Trophoblast cell (in vitro differentiated cells and primary cell): Measurements from ENCODE around the gene TRAPPC12.
A peak's percentile ranks its signal among the peaks of the same experiment; 100 is the strongest.

Experiments
- DNase-seq, 2 donors: peaks; one replicate each; pipeline ENCODE4 v3.0.0-alpha.2; 2016
- H2AFZ ChIP-seq: 2 replicates; pipeline ENCODE4 v1.6.1; 2013; ENCODE audit warnings: low read length, moderate library complexity, mild to moderate bottlenecking; ENCODE audit not compliant: insufficient read depth, poor library complexity
- H2AK5ac ChIP-seq: 2 replicates; pipeline ENCODE4 v1.6.1; 2013; ENCODE audit warnings: mild to moderate bottlenecking, low read length
- H2BK120ac ChIP-seq: 2 replicates; pipeline ENCODE4 v1.6.1; 2013; ENCODE audit warnings: low read length, mild to moderate bottlenecking, moderate library complexity; ENCODE audit not compliant: insufficient read depth, poor library complexity
- H2BK12ac ChIP-seq: 2 replicates; pipeline ENCODE4 v1.6.1; 2013; ENCODE audit warnings: mild to moderate bottlenecking, low read length, moderate library complexity
- H2BK5ac ChIP-seq: 2 replicates; pipeline ENCODE4 v1.6.1; 2013; ENCODE audit warnings: low read length, low read depth, moderate library complexity, mild to moderate bottlenecking; ENCODE audit not compliant: poor library complexity
- H3K14ac ChIP-seq: 2 replicates; pipeline ENCODE4 v1.6.1; 2013; ENCODE audit warnings: mild to moderate bottlenecking, low read length
- H3K18ac ChIP-seq: 2 replicates; pipeline ENCODE4 v1.6.1; 2013; ENCODE audit warnings: mild to moderate bottlenecking, low read length
- H3K23ac ChIP-seq: 2 replicates; pipeline ENCODE4 v1.6.1; 2013; ENCODE audit warnings: low read length
- H3K27ac ChIP-seq: 2 replicates; pipeline ENCODE4 v1.5.1; 2013; ENCODE audit warnings: low read depth, mild to moderate bottlenecking, inconsistent platforms, low read length, moderate library complexity
- H3K27me3 ChIP-seq: 2 replicates; pipeline ENCODE4 v1.6.1; 2013; ENCODE audit warnings: inconsistent platforms, mild to moderate bottlenecking, low read length, moderate library complexity; ENCODE audit not compliant: insufficient read depth
- H3K36me3 ChIP-seq, 2 experiments: 1 replicate in 1 of 2; 2 replicates in 1 of 2; pipeline ENCODE4 v1.6.1; 2013; ENCODE audit warnings: low read length in 2 of 2, mild to moderate bottlenecking in 2 of 2, moderate library complexity in 1 of 2; ENCODE audit not compliant: insufficient read depth in 2 of 2, control insufficient read depth in 1 of 2
- H3K4ac ChIP-seq: 2 replicates; pipeline ENCODE4 v1.6.1; 2013; ENCODE audit warnings: low read depth, mild to moderate bottlenecking, low read length, moderate library complexity
- H3K4me1 ChIP-seq, 2 experiments: 1 replicate in 1 of 2; 2 replicates in 1 of 2; pipeline ENCODE4 v1.6.1; 2013; ENCODE audit warnings: low read length in 2 of 2, mild to moderate bottlenecking in 2 of 2, moderate library complexity in 1 of 2; ENCODE audit not compliant: insufficient read depth in 2 of 2, control insufficient read depth in 1 of 2
- H3K4me2 ChIP-seq: 2 replicates; pipeline ENCODE4 v1.6.1; 2013; ENCODE audit warnings: inconsistent platforms, mild to moderate bottlenecking, low read length, moderate library complexity
- H3K4me3 ChIP-seq: 2 replicates; pipeline ENCODE4 v1.5.1; 2013; ENCODE audit warnings: mild to moderate bottlenecking, low read depth, low read length, inconsistent platforms
- H3K79me1 ChIP-seq: one replicate; pipeline ENCODE4 v1.6.1; 2013; ENCODE audit warnings: low read length
- H3K79me2 ChIP-seq: 2 replicates; pipeline ENCODE4 v1.6.1; 2013; ENCODE audit warnings: low read length, mild to moderate bottlenecking; ENCODE audit not compliant: control insufficient read depth, insufficient read depth, poor library complexity
- H3K9ac ChIP-seq: 2 replicates; pipeline ENCODE4 v1.6.1; 2013; ENCODE audit warnings: mild to moderate bottlenecking, low read length
- H3K9me3 ChIP-seq: 2 replicates; pipeline ENCODE4 v1.6.1; 2013; ENCODE audit warnings: low read depth, mild to moderate bottlenecking, control low read depth, inconsistent platforms, low read length; ENCODE audit not compliant: insufficient read depth
- H4K12ac ChIP-seq: 2 replicates; pipeline ENCODE4 v1.6.1; 2013; ENCODE audit warnings: low read depth, mild to moderate bottlenecking, low read length, moderate library complexity
- H4K8ac ChIP-seq: 2 replicates; pipeline ENCODE4 v1.6.1; 2013; ENCODE audit warnings: low read depth, mild to moderate bottlenecking, low read length, moderate library complexity
- H4K91ac ChIP-seq: one replicate; pipeline ENCODE4 v1.6.1; 2013; ENCODE audit warnings: low read depth, mild to moderate bottlenecking, low read length, moderate library complexity
- WGBS: extraction: QIAGEN DNeasy Blood & Tissue Kit; methylation state at CpG from one replicate; pipeline ENCODE4 v1.1.7; 2013; ENCODE audit warnings: missing lambda C conversion rate; ENCODE audit not compliant: insufficient read length, insufficient coverage; ENCODE audit errors: extremely low coverage; 5-methylcytosine and 5-hydroxymethylcytosine counted together

The TRAPPC12 gene

DNA sequence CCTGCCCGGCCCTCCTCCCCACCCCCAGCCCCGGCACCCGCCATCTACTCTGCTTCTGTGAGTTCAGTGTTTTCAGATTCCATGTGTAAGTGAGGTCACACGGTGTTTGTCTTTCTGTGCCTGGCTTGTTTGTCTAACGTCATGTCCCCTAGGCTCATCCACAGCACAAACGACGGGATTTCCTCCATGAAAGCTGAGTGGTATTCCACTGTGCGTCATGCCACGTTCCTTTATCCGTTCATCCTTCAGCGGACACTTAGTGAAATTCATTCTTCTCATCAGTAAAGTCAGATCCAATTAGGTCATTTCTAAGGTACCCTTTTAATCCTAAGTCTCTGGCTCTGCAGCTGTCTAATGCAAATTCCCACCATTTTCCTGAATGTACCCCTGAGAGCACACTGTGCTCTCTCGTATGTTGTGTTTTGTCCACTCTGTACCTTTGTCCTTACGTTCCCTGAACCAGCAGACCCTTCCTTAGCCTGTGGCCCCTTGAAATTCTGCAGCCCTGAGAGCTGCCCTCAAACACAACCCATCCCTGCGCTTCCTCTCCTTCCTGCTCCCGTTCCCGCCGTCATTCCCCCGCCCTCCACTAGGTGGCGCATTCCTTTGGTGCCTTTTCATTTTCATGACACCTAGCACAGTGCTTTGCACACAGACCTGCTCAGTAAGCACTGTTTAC lies 44.1 kb downstream of the TRAPPC12 start:
- Histone ChIP-seq H3K27ac (no peak overlapping the region), H2AFZ (no peak overlapping the region), H3K4ac (no peak overlapping the region), H2BK5ac (no peak overlapping the region), H4K91ac (no peak overlapping the region), H3K18ac (no peak overlapping the region), H3K36me3 (peaks cover 26 to 40% of the 10 kb centered on the region in 2 experiments), H3K9ac (no peak overlapping the region), H2AK5ac (no peak overlapping the region), H3K14ac (no peak overlapping the region), H3K9me3 (peaks cover 1% of the 10 kb centered on the region), H3K4me1 (no peaks in the 10 kb centered on the region), H3K23ac (no peak overlapping the region), H2BK12ac (no peak overlapping the region), H4K12ac (no peak overlapping the region), H3K4me2 (no peak overlapping the region), H2BK120ac (no peak overlapping the region), H3K79me2 (no peaks in the 10 kb centered on the region), H3K27me3 (no peaks in the 10 kb centered on the region), H4K8ac (no peak overlapping the region), H3K79me1 (no peaks in the 10 kb centered on the region), H3K4me3 (no peak overlapping the region)
- DNase-seq = peak; percentile 36 to 80
- no CpG with 5 or more reads among the region's 19 CpGs for WGBS

GRCh38 chr2:3424171-3424795 lies 44.8 kb downstream of the TRAPPC12 start:
- Histone ChIP-seq H3K4me2 (no peak overlapping the region), H3K18ac (no peak overlapping the region), H3K4ac (no peak overlapping the region), H2AFZ (no peak overlapping the region), H2BK5ac (no peak overlapping the region), H4K8ac (no peak overlapping the region), H3K9me3 (peaks cover 1% of the 10 kb centered on the region), H3K79me2 (no peaks in the 10 kb centered on the region), H2BK120ac (no peak overlapping the region), H3K4me1 (no peaks in the 10 kb centered on the region), H3K27me3 (no peaks in the 10 kb centered on the region), H3K23ac (no peak overlapping the region), H3K4me3 (no peak overlapping the region), H3K27ac (no peak overlapping the region), H3K79me1 (no peaks in the 10 kb centered on the region), H3K9ac (no peak overlapping the region), H2BK12ac (no peak overlapping the region), H4K91ac (no peak overlapping the region), H3K36me3 (peaks cover 29 to 43% of the 10 kb centered on the region in 2 experiments), H4K12ac (no peak overlapping the region), H2AK5ac (no peak overlapping the region), H3K14ac (no peak overlapping the region)
- no peak for DNase-seq
- no CpG with 5 or more reads among the region's 9 CpGs for WGBS

DNA sequence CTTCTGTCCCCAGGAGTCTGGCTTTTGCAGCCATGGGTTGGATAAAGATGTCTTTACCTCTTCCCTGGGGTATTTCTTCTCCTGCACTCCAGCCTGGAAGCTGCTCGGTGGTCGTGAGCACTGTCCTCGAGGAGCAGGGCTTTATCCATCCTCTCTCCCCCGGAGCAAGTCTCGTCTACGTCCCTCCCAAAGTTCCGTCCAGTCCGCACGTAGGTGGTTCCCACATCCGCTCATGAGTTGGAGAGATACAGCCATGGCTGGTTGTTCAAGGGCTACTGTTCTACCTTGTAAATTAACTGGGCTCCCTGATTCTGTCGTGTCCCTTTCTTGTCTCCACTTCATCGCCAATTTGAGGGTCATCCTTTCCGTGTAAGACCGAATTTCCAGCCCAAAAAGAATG lies 47.1 kb downstream of the TRAPPC12 start:
- Histone ChIP-seq H4K91ac (no peak overlapping the region), H2AK5ac (no peak overlapping the region), H3K79me1 (no peaks in the 10 kb centered on the region), H3K4me1 (no peaks in the 10 kb centered on the region), H3K4me2 (no peak overlapping the region), H3K14ac (no peak overlapping the region), H3K9ac (no peak overlapping the region), H3K4ac (no peak overlapping the region), H4K12ac (no peak overlapping the region), H3K18ac (no peak overlapping the region), H3K23ac (no peak overlapping the region), H3K27me3 (no peaks in the 10 kb centered on the region), H3K4me3 (no peak overlapping the region), H4K8ac (no peak overlapping the region), H3K79me2 (no peaks in the 10 kb centered on the region), H2BK12ac (no peak overlapping the region), H2BK120ac (no peak overlapping the region), H3K27ac (no peak overlapping the region), H2AFZ (no peak overlapping the region), H3K9me3 (peaks cover 1% of the 10 kb centered on the region), H2BK5ac (no peak overlapping the region), H3K36me3 (peaks cover 34 to 43% of the 10 kb centered on the region in 2 experiments)
- no peak for DNase-seq
- WGBS = no CpG with 5 or more reads among the region's 14 CpGs

GRCh38 chr2:3427272-3427671 lies 47.8 kb downstream of the TRAPPC12 start:
- Histone ChIP-seq H2AFZ (no peak overlapping the region), H2BK120ac (no peak overlapping the region), H4K91ac (no peak overlapping the region), H3K27ac (no peak overlapping the region), H2BK12ac (no peak overlapping the region), H3K14ac (no peak overlapping the region), H3K79me1 (no peaks in the 10 kb centered on the region), H3K4ac (no peak overlapping the region), H3K4me3 (no peak overlapping the region), H2AK5ac (no peak overlapping the region), H3K18ac (no peak overlapping the region), H3K4me2 (no peak overlapping the region), H2BK5ac (no peak overlapping the region), H3K79me2 (no peaks in the 10 kb centered on the region), H3K36me3 (peaks cover 28 to 38% of the 10 kb centered on the region in 2 experiments), H3K4me1 (no peaks in the 10 kb centered on the region), H3K23ac (no peak overlapping the region), H3K27me3 (no peaks in the 10 kb centered on the region), H4K12ac (no peak overlapping the region), H4K8ac (no peak overlapping the region), H3K9ac (no peak overlapping the region), H3K9me3 (peaks cover 1% of the 10 kb centered on the region)
- WGBS = no CpG with 5 or more reads among the region's 6 CpGs
- no peak for DNase-seq
